Activated gamma-delta T cell (primary cell): ENCODE results near the gene ANKLE1.

Experiments used
- DNase-seq: peaks from one replicate; lab custom pipeline; 2025; lab: John Stamatoyannopoulos, UW
- total RNA-seq, 2 donors: gene quantifications; one replicate each; lab custom pipeline; 2026; lab: John Stamatoyannopoulos, UW

Gene ANKLE1, protein sequence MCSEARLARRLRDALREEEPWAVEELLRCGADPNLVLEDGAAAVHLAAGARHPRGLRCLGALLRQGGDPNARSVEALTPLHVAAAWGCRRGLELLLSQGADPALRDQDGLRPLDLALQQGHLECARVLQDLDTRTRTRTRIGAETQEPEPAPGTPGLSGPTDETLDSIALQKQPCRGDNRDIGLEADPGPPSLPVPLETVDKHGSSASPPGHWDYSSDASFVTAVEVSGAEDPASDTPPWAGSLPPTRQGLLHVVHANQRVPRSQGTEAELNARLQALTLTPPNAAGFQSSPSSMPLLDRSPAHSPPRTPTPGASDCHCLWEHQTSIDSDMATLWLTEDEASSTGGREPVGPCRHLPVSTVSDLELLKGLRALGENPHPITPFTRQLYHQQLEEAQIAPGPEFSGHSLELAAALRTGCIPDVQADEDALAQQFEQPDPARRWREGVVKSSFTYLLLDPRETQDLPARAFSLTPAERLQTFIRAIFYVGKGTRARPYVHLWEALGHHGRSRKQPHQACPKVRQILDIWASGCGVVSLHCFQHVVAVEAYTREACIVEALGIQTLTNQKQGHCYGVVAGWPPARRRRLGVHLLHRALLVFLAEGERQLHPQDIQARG
- 4.6 to 6.6 reads per million in 2 donors for total RNA-seq

- no peak for DNase-seq
These were observed at the start of gene ANKLE1 for GRCh38 chr19:17281391-17282304. Gene ANKLE1 (plus strand): TSS chr19:17281901. CDS start chr19:17281921, 20 bp downstream.

GRCh38 chr19:17232258-17232657 is 49.4 kb upstream of the ANKLE1 start:
- no peak for DNase-seq

GRCh38 chr19:17234911-17235299 is 46.8 kb upstream of the ANKLE1 start:
- DNase-seq, result no peak

DNA sequence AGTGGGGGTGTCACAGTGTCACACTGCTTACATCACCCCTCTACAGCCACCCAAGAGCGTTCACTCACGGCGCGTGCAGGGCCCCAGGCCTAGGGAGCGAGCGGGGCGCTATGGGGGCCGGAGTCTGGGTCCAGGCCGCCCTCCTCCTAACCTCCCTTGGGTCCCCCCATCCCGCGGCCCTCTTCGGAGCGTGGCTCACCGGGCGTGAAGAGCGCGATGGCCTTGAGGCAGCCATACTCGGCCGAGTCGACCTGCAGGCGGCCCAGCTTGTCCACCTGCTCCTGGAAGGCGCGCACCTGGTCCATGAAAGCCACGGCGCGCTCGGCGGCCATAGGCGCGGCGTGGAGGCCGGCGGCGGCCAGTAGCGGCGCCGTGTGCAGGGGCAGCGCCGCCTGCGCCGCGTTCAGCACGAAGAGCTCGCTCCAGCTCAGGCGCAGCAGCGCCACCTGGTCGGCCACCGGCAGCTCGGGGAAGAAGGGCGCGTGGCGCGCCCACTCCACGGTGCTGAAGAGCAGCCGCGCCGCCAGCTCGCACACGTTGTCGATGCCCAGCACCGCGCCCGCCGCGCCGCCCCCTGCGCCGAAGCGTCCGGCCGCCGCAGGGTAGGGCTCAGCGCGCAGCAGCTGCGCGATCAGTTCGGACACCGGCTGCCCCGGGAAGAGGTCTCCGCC is 46.3 kb upstream of the ANKLE1 start:
- peak; percentile 51 for DNase-seq

GRCh38 chr19:17235971-17236777 is 45.5 kb upstream of the ANKLE1 start:
- no peak for DNase-seq

GRCh38 chr19:17236811-17237543 is 44.7 kb upstream of the ANKLE1 start:
- DNase-seq, result no peak

DNA sequence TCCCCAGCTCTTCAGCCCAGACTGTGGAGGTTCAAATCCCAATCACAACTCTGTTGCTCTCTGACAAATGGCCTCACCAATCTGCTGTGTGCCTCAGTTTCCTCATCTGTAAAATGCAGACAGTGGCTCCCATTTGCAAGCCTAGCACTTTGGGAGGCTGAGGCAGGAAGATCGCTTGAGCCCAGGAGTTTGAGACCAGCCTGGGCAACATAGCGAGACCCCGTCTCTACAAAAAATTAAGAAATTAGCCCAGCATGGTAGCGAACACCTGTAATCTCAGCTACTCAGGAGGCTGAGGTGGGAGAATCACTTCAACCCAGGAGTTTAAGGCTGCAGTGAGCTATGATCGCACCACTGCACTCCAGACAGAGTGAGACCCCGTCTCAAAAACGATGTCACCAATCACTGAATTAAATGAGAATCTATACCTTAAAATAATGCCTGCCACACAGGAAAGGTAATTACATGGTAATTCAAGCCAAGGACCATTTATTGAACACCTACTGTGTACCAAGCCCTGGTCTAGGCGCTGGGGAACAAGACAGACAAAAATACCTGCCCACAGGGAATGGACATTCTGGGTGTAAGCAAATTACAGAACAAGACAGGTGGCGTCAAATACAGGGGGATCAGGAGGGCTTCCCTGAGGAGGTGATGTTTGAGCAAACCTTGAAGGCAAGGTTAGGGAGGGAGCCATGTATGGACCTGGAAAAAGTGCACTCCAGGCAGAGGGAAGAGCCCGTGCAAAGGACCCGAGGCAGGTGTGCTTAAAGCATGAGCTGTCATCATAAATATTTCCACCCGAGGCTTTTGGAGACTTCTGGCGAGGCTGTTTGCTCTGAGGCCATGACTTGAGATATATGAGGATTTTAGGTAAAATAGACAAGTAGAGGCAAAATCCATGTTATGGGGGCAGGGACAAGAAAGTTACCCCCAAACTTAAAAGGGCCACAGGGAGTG is 43.7 kb upstream of the ANKLE1 start:
- no peak for DNase-seq

DNA sequence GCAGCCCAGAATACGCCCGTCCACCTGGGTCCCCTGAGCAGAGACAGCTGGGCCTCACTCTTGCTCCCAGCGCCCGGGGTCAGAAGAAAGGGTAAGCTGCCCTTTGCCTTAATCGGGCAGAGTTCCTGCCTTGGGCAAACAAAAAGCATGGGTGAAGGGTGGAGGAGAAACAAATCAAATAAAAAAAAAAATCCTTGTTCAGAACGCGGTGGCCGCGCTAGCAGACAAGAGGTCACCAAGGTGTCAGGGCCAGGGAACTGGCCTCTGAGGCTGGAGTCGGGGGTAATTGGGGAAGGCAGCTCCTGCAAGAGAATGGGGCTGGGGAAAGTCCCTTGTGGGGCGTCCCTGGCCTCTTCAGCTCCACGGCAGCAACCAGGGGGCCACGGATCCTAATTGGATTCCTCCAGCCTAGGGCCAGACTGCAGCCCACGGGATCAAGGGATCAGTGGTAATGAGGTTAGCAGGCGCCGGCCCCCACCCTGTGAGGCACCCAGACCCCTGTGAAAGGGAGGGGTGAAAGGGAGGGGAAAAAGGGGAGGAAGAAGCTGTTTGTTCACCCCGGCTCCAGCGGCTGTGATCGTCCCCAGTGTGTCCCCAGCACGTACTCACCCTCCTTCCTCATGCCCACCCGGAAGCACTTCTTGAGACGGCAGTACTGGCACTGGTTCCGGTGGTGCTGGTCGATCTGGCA is 41.5 kb upstream of the ANKLE1 start:
- DNase-seq, result no peak

- DNase-seq, result no peak
These were observed 40.8 kb upstream of the ANKLE1 start for GRCh38 chr19:17240826-17241399.

GRCh38 chr19:17242431-17243208 is 39.1 kb upstream of the ANKLE1 start:
- DNase-seq, result no peak

DNA sequence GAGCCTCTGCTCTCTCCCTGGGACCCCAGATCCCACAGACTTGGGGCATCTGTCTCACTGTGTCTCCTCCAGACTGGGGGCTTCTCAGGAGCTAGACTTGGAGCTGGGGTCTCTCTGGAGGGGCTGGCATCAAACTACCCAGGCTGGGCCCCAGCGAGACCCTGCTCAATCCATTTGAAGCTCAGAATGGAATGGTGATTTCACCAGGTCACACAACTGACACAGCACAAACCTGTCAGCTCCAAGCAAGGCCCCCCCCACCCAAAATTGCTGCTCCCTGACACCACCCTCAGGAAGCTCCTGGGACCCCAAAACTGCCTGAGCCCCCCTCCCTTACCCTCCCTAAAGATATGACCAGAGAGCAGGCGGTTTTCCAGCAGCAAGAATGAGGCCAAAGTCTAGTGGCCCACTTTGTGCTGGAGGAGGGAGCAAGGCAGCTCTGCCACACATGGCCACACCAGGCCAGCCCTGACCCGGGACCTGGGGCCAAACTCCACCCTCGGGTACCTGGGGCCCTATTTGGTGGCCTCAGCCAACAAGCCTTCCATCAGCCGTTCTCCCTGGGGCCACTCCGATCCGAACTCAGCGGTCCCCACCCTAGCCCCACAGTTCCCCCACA is 38.4 kb upstream of the ANKLE1 start:
- DNase-seq, result no peak

- no peak for DNase-seq
These were observed 37.7 kb upstream of the ANKLE1 start for GRCh38 chr19:17243830-17244617.

DNA sequence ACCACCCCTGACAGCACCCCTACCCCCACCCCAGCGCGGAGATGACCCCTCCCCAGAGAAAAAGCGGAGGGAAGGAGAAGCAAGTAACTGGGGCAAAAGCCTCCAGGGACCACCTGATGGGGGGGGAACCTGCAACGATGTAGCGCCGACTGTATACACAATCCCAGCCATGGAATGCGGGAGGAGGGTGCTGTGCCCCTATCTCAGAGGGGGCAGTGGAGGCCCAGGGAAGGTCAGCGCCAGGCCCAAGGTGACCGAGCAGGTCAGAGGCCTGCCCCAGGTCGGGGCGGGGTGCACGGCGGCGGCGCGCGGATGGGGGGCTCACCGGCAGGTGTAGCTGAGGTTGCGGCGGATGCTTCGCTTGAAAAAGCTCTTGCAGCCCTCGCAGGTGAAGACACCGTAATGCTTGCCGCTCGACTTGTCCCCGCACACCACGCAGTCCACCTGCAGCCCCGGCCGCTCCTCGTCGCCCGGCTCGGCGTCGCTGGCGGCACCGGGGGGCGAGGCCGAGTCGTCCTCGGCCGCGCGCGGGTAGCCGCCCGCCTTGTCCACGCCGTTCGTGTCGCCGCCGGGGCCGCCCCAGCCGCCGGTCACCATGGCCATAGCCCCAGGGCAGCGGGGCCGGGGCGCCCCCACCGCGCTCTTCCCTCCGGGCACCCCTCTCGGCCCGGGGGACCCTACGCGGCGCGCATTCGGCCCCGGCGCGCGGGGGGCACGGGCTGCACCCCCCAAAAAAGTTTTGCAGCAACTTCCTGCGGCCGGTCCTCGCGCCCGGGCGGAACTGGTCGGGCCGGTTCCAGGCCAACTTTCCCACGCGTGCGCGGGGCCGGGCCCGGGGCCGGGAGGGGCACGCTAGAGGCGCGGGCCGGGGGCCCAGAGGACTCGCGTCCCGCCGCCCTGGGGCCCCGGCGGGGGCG is 36.8 kb upstream of the ANKLE1 start:
- no peak for DNase-seq

- DNase-seq, result no peak
These were observed 36.1 kb upstream of the ANKLE1 start, which contains the start of gene NR2F6 for GRCh38 chr19:17245535-17245984. Gene NR2F6 (minus strand): TSS chr19:17245919. CDS start chr19:17245220, 699 bp downstream.
